H1 (cell line): ENCODE results near the gene CTU1. TPM values are rescaled to one million over a fixed set of nuclear protein-coding genes. Genes with fewer than 3 reads are reported as not detected.

Source experiments
- BRCA1 ChIP-seq: IDR thresholded peaks from 2 replicates; pipeline ENCODE4 v1.6.1; 2012; ENCODE audit warnings: low read depth, low read length, improper control_type of control experiment
- CTBP2 ChIP-seq: IDR thresholded peaks from 2 replicates; pipeline ENCODE4 v1.7.0; 2011; ENCODE audit warnings: borderline replicate concordance, mild to moderate bottlenecking, moderate library complexity, mixed read lengths, low read length; ENCODE audit not compliant: insufficient read depth, insufficient read length
- GABPA ChIP-seq: IDR thresholded peaks from 2 replicates; pipeline ENCODE4 v1.6.1; 2011; ENCODE audit warnings: mild to moderate bottlenecking, low read length, moderate library complexity, borderline replicate concordance; ENCODE audit not compliant: insufficient read depth
- HDAC2 ChIP-seq, 2 experiments: fragments of 300-600 bp in 1 of 2; sonication (generic) in 1 of 2; IDR thresholded peaks; 2 replicates each; pipeline ENCODE4 v1.6.1; 2011 to 2012; ENCODE audit warnings: low read depth in 2 of 2, low read length in 2 of 2, mild to moderate bottlenecking in 2 of 2, moderate library complexity in 2 of 2, borderline replicate concordance in 1 of 2, inconsistent platforms in 1 of 2
- NRF1 ChIP-seq: IDR thresholded peaks from 2 replicates; pipeline ENCODE4 v1.6.1; 2011; ENCODE audit warnings: mild to moderate bottlenecking, low read depth, low read length, improper control_type of control experiment
- POLR2A ChIP-seq, 2 experiments: IDR thresholded peaks; 1 replicate in 1 of 2; 2 replicates in 1 of 2; pipeline ENCODE4 v1.6.1; 2011; ENCODE audit warnings: low read depth in 2 of 2, low read length in 2 of 2, mild to moderate bottlenecking in 2 of 2; ENCODE audit errors: control extremely low read depth in 1 of 2
- POLR2AphosphoS5 ChIP-seq: IDR thresholded peaks from 2 replicates; pipeline ENCODE4 v1.6.1; 2011; ENCODE audit warnings: low read depth, low read length
- SAP30 ChIP-seq: fragments of 300-600 bp; sonication (generic); IDR thresholded peaks from 2 replicates; pipeline ENCODE4 v1.7.1; 2012; ENCODE audit warnings: low read length, moderate library complexity, mild to moderate bottlenecking, inconsistent platforms; ENCODE audit not compliant: insufficient read depth, insufficient replicate concordance
- SIN3A ChIP-seq, 2 experiments: IDR thresholded peaks in 1 of 2; conservative IDR thresholded peaks in 1 of 2; 2 replicates each; pipeline ENCODE4 v1.6.1; 2011 to 2012; ENCODE audit warnings: low read length in 2 of 2, improper control_type of control experiment in 1 of 2, low read depth in 1 of 2, mild to moderate bottlenecking in 1 of 2
- SIX5 ChIP-seq: IDR thresholded peaks from 2 replicates; pipeline ENCODE4 v1.6.1; 2011; ENCODE audit warnings: mild to moderate bottlenecking, low read depth, low read length
- SP2 ChIP-seq: IDR thresholded peaks from 2 replicates; pipeline ENCODE4 v1.6.1; 2012; ENCODE audit warnings: mild to moderate bottlenecking, low read length, inconsistent platforms
- TAF1 ChIP-seq: IDR thresholded peaks from 2 replicates; pipeline ENCODE4 v1.6.1; 2011; ENCODE audit warnings: mild to moderate bottlenecking, low read depth, low read length
- TBP ChIP-seq: IDR thresholded peaks from 2 replicates; pipeline ENCODE4 v1.6.1; 2011; ENCODE audit warnings: low read depth, low read length, improper control_type of control experiment
- TEAD4 ChIP-seq: IDR thresholded peaks from 2 replicates; pipeline ENCODE4 v1.6.1; 2012; ENCODE audit warnings: low read depth, low read length, inconsistent platforms, mixed read lengths
- polyA plus RNA-seq, 7 experiments: library from polyadenylated mRNA; depleted of rRNA in 3 of 7; stranded (reverse) in 5 of 7; unstranded in 2 of 7; fragments of >200 nt in 5 of 7; fragments of 200-250 nt in 2 of 7; gene quantifications; 1 replicate in 5 of 7; 2 replicates in 1 of 7; 4 replicates in 1 of 7; pipeline versions ENCODE4 v1.2.1 to v1.2.3, GENCODE V29; 2011 to 2013; ENCODE audit warnings: missing spikeins in 2 of 7, mixed read lengths in 2 of 7
- total RNA-seq: library from RNA; stranded (reverse); fragmentation: NEBNext Ultra II Directional; extraction: Animal tissue kit (Norgen Biotek cat#: 25700); gene quantifications from 2 replicates; pipeline ENCODE4 v1.2.1, GENCODE V29; 2021
- TF ChIP-seq, protein P1 (sequence below): IDR thresholded peaks from 2 replicates; pipeline ENCODE4 v1.6.1; 2012; ENCODE audit warnings: inconsistent platforms
- TF ChIP-seq, protein P2 (sequence below), 3 experiments: IDR thresholded peaks; 1 replicate in 2 of 3; 2 replicates in 1 of 3; pipeline versions ENCODE4 v1.5.1 to v1.6.1; 2011; ENCODE audit warnings: low read length in 3 of 3, mild to moderate bottlenecking in 3 of 3, inconsistent platforms in 2 of 3, low read depth in 1 of 3, moderate library complexity in 1 of 3; ENCODE audit not compliant: insufficient read depth in 1 of 3; ENCODE audit errors: control extremely low read depth in 1 of 3

Gene CTU1
- total and polyA plus RNA-seq, 2 of the 8 experiments (the other 6 are each of a cell fraction or from before 2014, with no cell fraction given) = 4.6 to 7.2 TPM

DNA sequence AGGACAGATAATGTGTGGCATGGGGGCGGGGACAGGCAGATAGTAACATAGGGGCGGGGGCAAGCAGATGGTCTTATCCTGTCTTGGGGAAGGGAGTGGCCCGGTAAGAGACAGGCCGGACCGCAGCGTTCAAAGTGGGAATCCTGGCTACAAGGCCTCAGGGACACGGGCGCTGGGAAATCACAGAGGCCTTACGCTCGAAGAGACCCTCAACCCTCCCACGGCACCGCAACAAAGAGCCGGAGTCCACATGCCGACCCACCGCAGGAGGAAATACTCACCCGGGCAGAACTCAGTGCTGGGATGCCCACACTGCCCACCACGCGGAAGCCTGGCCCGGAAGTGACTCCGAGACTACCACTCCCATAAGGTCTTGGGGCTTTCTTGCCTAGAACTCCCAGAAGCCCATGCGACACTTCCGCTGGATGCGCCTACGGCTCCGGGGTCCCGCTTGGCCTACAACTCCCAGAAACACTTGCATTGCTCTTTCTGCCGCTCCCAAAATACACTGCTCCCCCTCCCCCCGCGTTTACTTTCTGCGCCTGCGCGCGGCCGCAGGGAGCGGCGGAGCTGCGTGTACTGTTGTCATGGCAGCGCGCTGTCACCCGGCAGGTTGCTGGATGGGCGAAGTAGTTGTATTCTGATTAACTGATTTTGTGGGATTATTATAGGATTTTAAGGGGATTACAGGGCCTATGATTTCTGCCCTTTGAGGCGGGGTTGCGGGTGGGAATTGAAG, at the start of gene CTU1 (continued):
- TF ChIP-seq TAF1 = peak; percentile 47
- TF ChIP-seq SAP30 = no peak
- peak in 1 of 2 experiments; percentile 69; a peak in 1 of 3 replicates for TF ChIP-seq POLR2A (IDR thresholded peaks at IDR 0.05; ENCODE audit: control extremely low read depth in 1 of 2, low read depth in 2 of 2, low read length in 2 of 2)
- TF ChIP-seq SP2 = no peak
- TF ChIP-seq SIX5 = peak; percentile 97
- TF ChIP-seq TBP = 0 out of 2 replicates have a peak, but pooled peaks have one; percentile 13
- TF ChIP-seq, protein P1, sequence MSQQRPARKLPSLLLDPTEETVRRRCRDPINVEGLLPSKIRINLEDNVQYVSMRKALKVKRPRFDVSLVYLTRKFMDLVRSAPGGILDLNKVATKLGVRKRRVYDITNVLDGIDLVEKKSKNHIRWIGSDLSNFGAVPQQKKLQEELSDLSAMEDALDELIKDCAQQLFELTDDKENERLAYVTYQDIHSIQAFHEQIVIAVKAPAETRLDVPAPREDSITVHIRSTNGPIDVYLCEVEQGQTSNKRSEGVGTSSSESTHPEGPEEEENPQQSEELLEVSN = 0 out of 2 replicates have a peak, but pooled peaks have one; percentile 12
- peak; percentile 81 for TF ChIP-seq NRF1
- TF ChIP-seq TEAD4 = 0 out of 2 replicates have a peak, but pooled peaks have one; percentile 27
- TF ChIP-seq BRCA1 = no peak
- TF ChIP-seq CTBP2 = peak; percentile 74
- TF ChIP-seq, protein P2, sequence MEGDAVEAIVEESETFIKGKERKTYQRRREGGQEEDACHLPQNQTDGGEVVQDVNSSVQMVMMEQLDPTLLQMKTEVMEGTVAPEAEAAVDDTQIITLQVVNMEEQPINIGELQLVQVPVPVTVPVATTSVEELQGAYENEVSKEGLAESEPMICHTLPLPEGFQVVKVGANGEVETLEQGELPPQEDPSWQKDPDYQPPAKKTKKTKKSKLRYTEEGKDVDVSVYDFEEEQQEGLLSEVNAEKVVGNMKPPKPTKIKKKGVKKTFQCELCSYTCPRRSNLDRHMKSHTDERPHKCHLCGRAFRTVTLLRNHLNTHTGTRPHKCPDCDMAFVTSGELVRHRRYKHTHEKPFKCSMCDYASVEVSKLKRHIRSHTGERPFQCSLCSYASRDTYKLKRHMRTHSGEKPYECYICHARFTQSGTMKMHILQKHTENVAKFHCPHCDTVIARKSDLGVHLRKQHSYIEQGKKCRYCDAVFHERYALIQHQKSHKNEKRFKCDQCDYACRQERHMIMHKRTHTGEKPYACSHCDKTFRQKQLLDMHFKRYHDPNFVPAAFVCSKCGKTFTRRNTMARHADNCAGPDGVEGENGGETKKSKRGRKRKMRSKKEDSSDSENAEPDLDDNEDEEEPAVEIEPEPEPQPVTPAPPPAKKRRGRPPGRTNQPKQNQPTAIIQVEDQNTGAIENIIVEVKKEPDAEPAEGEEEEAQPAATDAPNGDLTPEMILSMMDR (IDR thresholded peaks at IDR 0.05; ENCODE audit: control extremely low read depth in 1 of 3, insufficient read depth in 1 of 3, low read depth in 1 of 3, low read length in 3 of 3) = no peak
- TF ChIP-seq POLR2AphosphoS5 = peak; percentile 37; the same call in 1 of the 2 replicates
- TF ChIP-seq GABPA = peak; percentile 92
- peak in 1 of 2 experiments; percentile 99; a peak in 2 of 4 replicates for TF ChIP-seq SIN3A (conservative IDR thresholded peaks at IDR 0.05 in 1 of 2, IDR thresholded peaks at IDR 0.05 in 1 of 2; ENCODE audit: low read depth in 1 of 2, low read length in 2 of 2)
- TF ChIP-seq HDAC2 (IDR thresholded peaks at IDR 0.05; ENCODE audit: borderline replicate concordance in 1 of 2, low read depth in 2 of 2, low read length in 2 of 2) = peak; percentile 49 to 81; a peak in 1 of 4 replicates
